COLO668 (cell line): ENCODE results near the gene GPNMB.

ENCODE experiments used
- DNase-seq: peaks from one replicate; lab custom pipeline; 2025; ENCODE audit not compliant: unreplicated experiment; lab: John Stamatoyannopoulos, UW

GPNMB gene

DNA sequence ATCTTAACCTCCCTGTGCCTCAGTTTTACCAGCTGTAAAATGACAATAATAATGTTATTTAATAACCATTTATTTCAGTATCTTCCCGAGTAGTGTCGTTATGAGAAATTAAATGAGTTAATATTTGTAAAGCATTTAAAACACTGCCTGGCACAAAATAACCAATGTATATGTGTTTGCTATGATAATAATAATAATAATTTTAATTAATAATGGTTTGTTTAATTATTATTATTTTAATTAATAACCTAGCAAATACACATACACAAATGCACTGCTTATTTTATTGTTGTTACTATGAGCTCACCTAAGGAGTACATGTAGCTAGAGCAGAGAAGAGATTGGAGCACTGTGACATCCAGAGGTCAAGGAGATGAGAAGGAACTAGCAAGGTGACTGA is 18.2 kb upstream of the GPNMB start:
- no peak for DNase-seq

DNA sequence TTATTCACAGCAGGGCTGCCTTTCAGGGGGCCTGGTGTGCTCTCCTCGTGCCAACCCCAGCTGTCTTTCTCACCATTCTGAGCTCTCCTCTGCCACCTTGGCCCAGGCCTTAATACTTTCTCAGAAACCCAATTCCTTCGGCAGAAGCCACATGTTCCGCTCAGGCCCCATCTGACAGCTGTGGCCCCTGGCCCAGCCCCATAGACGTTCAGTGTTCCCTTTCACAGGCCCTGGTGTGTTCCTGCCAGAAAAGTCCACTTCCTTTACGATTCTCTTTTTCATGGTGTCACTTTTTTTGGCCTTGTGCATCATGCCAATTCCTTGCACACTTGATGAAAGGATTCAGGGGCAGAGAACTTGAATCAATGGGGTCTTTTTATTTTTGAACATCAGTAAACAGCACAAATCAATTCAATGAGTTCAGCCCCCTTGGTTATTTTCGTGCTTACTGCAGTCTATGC is 15.9 kb upstream of the GPNMB start:
- no peak for DNase-seq

DNA sequence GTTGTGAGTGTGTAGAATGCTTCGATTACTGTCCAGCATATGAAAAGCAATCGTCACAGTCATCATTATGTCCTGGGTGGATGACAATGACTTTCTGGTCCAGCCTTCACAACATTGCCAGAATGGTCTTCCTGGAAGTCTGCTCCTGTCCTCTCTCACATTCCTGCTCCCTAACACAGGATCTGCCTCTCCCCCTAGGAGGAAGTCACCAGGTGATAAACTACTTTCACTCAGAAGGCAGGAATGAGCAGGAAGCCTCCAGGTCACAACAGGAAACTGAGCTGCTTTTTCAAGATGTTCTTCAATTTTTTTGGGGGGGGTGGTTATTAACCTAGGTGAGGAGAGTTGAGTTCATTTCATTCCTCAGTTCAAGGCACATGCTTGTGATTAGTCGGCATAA is 13.6 kb upstream of the GPNMB start:
- no peak for DNase-seq

DNA sequence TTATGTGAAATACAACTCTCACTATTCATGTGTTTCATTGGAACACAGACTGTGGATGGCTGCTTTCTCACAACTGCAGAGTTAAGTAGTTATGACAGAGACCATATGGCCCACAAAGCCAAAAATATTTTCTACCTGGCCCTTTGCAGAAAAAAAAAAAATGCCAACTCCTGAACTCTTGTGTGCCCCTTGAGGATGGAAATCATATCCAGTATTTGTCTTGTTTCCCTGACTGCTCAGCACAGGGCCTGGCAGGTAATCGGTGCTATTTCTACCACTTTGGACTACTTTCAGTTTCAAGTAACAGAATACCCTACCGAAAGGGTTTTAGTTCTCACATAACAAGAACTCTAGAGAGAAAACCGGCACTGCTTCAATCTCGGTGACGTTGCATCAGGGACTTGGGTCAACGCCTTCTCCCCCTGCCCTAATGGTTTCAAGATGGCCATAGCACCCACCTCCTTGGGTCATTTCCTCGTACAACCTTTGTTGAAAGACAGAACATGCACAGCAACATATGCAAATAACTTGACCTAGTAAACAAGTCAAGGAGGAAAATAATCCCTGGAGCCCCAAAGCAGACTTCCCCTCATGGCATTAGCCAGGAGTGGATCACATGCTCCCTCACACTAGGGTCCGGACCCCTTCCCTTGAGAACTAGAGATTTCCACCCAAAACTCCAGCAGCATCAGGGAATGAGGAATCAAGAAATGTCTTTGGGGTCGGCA is 11.8 kb upstream of the GPNMB start:
- no peak for DNase-seq

DNA sequence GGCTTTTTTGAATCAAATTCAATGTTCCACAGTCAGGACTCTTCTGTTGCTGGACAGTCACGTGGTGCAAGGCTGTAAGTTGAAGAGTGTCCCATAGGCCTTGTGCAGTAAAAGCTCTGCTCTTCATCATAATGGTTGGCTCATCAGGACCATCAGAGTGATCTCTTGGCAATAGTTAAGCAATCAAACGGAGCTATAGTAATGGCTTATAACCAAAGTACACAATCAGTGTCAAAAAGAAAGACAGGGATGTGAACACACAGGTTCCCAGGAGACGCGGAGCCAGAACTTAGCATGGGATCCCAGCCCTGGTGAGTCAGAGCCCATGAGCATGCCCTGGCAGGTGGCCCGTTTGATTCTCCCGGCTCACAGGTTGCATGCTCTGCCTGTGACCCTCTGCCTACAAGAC is 10.8 kb upstream of the GPNMB start:
- DNase-seq = no peak

DNA sequence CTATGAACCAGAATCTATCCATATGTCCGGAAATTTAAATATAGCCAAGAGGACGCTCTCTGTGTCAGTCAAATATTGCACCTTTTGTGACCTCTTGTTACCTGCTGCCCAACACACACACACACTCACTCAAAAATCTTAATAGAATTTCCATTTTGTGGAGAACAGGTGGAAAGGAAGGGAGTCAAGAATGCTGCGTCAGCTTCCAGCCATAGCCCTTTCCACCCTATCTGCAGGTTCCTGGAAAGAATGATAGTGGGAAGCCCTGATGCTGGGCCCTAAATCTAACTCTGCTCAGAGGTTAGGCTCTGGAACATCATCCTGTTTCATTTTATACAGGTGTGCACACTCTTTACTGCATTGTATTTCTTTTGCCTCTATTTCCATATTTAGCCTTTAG is 9.6 kb upstream of the GPNMB start:
- no peak for DNase-seq

DNA sequence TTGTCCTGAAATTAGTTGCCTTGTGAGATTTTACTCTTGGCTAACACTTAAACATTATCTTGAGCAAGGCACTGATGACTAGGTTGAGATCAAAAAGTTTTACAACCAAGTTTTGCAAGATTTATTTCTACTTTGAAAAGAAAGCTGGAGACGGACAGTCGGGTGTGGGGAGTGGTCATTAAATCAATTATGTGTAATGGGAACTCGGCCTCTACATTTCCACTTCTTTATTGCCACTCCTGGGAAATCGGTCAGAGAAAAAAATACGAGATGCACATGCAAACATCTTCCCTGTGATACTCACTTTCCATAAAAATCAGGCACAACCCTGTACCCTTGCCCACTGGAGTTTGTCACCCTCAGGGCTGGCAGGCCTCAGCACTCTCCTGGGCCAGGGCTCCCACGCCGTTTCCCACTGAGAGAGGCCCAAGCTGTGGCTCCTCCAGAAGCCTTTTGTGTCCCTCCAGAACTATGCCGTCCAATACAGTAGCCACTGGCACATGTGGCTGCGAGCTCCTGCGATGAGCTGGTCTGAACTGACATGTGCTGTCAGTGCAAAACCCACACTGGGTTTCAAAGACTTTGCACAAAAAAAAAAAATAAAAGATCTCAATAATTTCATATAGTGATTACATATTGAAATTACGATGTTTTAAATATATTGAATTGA is 7.5 kb upstream of the GPNMB start:
- no peak for DNase-seq

DNA sequence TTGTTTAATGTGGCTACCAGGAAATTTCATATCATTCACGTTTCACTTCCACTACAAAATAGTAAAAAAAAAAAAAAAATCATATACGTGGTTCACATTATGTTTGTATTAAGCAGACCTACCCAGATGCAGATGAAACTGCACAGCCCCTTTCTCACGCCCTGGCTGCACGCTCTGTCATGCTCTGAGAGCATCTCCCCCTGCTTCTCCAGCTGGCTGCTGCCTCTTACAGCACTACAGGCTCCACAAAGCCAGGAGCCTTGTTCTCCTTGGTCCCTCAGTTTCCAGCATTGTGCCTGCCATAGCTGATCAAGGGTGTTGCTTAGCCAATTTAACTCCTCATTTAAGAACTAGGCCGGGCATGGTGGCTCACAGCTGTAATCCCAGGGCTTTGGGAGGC is 6.9 kb upstream of the GPNMB start:
- no peak for DNase-seq

DNA sequence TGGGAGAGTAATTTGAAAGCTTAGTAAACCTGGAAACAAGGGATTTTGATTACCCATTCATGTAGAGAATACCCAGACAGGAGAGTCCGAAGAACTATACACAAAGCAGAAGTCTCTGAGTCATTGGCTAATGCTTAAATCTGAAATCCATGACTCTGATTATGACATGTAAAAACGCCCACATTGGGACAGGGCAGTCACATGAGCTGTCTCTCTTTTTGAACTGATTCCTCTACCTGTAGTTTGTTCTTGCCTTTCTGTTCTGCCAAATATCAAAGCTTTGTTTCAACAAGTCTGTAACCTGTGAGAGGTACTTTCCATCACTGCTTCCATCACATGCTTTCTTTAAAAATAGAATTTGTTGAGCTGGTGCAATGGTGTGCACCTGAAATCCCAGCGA is 4.3 kb upstream of the GPNMB start:
- DNase-seq = no peak

DNA sequence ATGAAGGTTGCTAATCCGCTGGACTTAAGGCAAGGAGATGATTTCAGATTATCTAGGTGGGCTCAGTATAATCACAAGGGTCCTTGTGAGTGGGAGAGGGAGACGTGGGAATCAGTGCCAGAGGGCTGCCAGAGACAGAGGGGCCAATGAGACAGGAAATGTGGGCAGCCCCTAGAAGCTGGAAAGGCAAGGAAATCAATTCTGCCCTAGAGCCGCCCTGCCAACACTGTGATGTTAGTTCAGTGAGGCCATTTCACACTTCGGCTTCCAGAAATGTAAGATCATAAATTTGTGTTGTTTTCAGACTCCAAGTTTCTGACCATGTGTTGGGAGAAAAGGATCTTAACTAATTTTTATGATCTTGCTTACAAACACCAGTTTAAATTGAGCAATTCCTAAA is 3.6 kb upstream of the GPNMB start:
- DNase-seq = no peak

DNA sequence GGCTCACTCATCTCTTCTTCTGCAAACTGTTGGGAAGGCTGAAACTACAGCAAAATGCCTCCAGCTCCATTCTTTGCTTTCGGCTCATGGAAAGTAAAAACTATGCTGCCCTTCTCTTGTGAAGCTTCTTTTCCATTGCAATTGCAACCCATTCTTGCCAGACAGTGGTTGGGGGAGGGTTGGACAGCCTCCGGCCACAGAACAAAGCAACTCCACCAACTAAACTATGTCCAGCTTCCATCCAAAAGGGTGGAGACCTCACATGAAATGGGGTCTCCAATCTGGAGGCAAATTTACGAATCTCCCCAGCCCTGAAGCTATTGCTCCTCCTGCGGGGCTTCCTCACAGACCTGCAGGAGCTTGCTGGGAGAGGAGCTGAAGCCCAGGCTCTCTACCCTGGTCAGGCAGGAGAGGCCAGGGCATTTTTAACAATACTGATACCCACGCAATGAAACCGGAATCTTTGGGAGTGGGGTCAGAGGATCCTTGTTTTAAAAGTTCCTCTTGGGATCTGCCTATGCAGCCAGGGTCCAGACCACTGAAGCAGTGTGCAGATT is 549 bp downstream of the GPNMB start:
- DNase-seq = no peak

DNA sequence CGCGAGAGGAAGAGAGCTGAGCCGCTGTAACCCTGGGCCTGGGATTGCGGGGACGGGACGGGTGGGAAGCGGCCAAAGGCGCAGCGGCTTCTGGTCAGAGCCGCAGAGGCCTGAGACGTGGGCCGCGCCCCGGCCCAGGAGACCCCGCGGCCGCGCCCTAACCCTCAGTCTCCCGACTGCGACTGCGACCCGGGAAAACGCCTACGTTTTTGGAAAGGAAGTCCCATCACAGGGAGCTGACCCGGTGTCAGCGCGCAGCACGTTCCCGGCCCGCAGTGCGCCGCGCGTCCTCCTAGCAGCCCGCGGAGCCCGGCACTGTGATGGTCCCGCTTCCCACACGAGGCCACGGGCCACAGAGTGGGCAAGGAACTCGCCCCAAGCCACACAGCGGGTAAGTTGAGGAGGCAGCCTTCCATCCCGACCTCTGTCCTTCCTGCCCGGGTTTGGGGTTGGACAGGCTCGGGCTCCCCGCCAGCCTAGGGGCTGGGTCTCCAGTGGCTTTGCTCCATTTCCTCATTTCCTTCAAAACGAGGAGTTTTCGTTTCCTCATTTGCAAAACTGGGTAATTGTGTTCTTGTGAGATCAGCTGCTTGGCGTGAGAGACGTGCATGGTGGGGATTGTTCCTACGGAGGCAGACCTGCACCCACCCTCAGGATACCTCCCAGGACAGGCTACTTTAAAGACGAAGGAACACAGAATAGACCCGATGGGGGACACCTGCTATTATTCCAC is 1.2 kb downstream of the GPNMB start:
- no peak for DNase-seq

DNA sequence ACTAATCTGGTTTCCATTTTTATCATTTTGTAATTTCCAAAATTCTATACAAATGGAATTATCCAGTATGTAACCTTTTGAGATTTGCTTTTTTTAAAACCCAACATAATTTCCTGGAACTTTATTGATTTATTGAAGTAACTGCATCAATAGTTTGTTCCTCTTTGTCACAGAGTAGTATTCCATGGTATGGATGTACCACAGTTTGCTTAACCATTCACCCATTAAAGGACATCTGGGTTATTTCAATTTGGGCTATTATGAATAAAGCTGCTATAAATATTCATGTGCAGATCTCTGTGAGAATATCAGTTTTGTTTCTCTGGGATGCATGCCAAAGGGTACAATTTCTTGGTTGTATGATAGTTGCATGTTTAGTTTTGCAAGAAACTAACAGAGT is 2.9 kb downstream of the GPNMB start:
- DNase-seq = no peak

DNA sequence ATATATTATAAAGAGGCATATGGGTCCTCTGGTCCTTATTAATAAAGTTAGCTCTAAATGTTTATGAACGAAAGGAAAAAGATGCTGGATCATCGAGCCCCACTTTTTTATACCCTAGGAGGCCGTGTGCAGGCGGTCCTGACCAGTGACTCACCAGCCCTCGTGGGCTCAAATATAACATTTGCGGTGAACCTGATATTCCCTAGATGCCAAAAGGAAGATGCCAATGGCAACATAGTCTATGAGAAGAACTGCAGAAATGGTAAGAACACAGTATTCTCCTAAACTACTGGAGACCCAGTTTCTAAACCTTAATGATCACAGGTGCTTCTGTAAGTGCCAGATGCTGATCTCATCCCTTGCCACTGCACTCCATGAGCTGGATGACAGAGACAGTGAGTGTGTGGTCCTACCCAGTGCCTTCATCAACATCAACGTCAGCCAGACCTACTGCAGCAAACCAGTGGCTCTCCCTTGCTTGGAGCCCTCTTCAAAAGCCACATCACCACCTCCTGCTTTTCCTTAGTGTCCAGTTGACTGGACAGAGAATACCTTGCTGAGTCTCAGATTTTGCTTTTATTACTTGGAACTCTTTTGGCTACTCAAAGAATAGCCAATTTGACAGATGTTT is 7.6 kb downstream of the GPNMB start:
- DNase-seq = no peak

DNA sequence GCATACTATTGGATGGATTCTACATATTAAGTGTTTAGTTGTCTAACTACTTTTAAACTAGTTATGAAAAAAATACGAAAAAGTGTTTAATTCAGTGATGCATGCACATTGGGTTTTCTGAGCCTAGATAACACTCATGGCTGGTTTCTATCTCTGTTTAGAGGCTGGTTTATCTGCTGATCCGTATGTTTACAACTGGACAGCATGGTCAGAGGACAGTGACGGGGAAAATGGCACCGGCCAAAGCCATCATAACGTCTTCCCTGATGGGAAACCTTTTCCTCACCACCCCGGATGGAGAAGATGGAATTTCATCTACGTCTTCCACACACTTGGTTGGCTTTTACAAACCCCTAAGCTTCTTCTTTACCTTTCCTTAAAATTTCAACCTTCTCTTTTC is 10.2 kb downstream of the GPNMB start:
- no peak for DNase-seq

DNA sequence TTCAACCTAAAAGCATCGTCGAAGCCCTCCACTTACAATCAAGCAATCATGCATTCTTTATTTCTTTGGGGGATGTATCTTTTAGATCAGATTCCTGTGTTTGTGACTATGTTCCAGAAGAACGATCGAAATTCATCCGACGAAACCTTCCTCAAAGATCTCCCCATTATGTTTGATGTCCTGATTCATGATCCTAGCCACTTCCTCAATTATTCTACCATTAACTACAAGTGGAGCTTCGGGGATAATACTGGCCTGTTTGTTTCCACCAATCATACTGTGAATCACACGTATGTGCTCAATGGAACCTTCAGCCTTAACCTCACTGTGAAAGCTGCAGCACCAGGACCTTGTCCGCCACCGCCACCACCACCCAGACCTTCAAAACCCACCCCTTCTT is 13.8 kb downstream of the GPNMB start:
- no peak for DNase-seq

DNA sequence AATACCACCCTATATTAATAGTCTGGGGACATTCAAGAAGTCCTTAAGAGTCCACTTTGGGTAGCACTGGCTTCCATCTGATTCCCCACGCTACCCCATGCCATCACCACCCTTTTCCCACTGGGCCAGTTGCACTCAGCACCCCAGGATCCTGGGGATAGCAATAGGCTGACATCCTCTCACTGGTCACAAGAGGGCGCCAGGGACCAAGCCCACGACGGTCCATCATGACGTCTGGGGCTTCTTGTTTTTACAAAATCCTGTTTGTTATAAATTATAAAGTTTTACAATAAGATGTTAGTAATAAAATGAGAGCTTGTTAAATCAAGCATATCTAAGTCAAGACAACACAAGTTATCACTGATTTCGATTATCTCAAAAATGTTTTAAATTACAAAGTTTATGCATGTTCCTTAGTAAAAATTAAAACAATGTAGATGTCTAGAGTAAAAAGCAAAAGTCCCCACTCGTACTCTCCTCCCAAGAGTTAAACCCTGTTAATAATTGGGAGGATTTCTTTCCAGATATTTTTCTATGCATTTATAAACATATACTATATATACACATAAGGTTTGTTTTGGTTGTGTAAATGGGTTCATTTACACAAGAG is 15.4 kb downstream of the GPNMB start:
- DNase-seq = peak; percentile 73

DNA sequence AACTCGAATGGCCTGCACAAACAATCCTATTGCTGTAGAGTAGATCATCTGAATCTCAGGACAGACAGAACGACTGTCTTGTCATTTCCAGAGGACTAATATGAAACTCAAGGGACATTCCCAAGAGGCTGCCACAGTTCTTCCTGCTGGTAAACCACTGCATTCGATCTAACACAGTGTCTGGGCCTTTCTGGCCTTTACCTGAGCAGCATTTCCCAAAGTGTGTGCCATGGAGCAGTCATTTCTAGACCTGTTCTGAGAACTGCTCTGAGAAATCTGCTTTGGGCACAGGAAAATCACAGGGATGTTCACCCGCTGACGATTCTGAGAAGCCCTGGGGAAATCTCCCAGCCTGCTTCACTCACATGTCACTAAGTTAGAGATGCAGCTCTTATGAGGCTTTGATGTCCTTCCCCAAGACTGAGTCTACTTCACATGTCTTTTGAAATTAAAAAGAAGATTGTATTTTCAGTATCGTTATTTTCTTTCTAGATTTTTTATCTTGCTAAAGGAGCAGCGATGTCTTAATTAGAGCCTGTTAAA is 18.4 kb downstream of the GPNMB start:
- no peak for DNase-seq

DNA sequence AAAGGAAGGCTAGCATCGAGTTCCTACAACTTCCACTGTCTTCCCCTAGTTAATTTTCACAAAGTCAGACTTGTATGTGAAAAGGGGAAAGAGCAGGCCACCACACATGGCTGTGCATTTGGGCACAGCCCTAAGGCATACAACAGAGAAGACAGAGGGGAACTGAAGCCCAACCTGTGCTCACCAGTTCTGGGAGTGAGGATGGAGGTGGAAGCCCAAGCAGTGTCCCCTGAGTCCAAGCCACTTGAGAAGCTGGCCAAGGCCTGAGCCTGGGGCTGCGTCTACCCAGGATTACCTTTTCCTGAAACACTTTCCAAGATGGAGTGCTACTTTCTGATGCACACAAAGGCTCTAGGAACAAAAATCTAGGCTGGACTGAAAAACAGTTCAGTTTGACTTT is 20.3 kb downstream of the GPNMB start:
- no peak for DNase-seq

DNA sequence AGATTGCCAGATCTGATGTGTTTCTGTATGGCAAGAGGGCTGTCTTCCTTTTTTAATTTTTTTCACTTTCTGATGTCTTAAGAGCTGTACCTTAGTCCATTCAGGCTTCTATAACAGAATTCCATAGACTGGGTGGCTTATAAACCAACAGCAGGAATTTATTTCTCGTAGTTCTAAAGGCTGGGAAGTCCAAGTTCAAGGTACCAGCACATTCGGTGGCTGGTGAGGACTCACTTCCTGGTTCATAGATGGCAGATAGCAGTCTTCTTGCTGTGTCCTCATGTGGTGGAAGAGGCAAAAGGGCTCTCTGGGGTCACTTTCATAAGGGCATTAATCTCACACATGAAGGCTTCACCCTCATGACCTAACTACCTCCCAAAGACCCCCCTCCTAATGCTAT is 20.8 kb downstream of the GPNMB start:
- no peak for DNase-seq

DNA sequence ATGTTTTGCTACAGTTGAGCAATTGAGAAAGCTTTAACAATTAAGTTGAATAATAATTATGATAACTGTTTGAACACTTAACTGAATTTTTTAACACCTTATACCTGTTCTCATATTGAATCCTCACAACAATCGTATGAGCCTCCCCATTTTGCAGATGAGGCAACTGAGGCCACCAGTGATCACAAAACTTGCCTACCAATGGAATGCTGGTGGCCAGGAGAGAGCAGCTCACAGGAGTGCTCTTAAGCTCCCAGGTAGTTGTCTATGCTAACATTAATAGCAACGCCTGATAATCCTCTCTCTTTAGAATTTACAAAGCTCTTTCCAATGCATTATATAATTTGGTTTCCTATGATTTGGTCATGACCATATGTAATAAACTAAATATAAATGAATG is 21.6 kb downstream of the GPNMB start:
- DNase-seq = no peak
